ENCODE data around the gene SPATA16.

The SPATA16 gene

DNA sequence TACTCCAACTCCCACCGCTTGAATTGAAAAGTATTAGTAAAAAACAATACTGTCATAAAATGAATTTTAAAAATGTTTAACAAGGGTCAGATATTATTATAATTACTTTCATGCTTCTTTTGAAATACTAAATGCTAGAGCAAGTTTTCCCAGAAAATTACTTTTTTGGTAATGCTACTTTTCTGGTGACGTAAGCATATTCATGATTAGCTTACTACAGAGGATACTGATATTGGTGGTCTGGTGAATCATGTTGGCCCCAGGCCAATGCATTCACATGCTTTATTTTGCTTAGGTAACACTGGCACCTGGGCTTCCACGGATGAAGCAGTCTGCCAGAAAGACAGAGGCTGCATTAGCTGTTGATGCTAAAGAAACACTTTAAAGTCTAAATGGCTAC is 12.4 kb downstream of the SPATA16 start:
- no peak overlapping the region for H3K4me3 ChIP-seq (replicated peaks in 1 of 2; ENCODE audit: low read depth in 2 of 2, low read length in 2 of 2)
- TF ChIP-seq, protein P1, sequence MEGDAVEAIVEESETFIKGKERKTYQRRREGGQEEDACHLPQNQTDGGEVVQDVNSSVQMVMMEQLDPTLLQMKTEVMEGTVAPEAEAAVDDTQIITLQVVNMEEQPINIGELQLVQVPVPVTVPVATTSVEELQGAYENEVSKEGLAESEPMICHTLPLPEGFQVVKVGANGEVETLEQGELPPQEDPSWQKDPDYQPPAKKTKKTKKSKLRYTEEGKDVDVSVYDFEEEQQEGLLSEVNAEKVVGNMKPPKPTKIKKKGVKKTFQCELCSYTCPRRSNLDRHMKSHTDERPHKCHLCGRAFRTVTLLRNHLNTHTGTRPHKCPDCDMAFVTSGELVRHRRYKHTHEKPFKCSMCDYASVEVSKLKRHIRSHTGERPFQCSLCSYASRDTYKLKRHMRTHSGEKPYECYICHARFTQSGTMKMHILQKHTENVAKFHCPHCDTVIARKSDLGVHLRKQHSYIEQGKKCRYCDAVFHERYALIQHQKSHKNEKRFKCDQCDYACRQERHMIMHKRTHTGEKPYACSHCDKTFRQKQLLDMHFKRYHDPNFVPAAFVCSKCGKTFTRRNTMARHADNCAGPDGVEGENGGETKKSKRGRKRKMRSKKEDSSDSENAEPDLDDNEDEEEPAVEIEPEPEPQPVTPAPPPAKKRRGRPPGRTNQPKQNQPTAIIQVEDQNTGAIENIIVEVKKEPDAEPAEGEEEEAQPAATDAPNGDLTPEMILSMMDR (IDR thresholded peaks at IDR 0.05; ENCODE audit: low read depth, low read length), result no peak
- DNase-seq (ENCODE audit: low read depth in 2 of 2), result no peak

DNA sequence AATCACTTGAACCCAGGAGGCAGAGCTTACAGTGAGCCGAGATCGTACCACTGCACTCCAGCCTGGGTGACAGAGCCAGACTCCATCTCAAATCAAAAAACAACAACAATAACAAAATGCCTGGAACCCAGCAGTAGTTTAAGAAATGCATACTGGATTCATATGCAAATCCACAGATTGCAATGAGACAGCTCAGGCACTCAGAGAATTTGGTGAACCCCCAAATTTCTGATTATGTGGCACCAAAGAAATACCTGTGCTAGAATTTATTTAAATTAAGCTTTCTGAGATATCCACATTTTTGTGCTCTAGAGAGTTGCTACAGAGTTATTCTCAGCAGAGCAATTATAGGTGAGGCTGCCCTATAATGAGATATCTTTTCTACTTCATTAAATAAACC is 29.7 kb downstream of the SPATA16 start:
- DNase-seq (ENCODE audit: low read depth in 2 of 2), result no peak
- H3K4me3 ChIP-seq (replicated peaks in 1 of 2; ENCODE audit: low read depth in 2 of 2, low read length in 2 of 2), result no peak overlapping the region
- TF ChIP-seq, protein P1 (IDR thresholded peaks at IDR 0.05; ENCODE audit: low read depth, low read length), result no peak

DNA sequence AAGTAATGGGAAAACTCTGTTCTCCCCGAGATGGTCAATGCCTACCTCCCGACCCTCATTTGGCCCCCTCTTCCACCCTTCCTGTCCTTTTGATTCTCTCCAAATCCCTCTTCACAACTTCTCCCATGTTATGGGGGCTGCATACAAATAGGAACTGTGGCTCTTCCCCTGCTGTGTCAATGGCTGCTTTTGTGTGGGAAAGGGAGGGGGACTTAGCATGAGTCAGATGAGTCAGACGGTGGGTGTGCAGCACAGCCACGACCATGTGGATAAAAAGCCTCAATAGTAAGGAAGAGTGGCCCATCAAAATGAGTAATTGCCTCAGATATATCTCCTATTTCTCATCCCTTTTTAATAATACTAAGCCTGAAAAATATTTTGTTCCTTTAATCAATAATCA is 31.9 kb downstream of the SPATA16 start:
- DNase-seq (ENCODE audit: low read depth in 2 of 2), result no peak
- TF ChIP-seq, protein P1 (IDR thresholded peaks at IDR 0.05; ENCODE audit: low read depth, low read length), result no peak
- no peak overlapping the region for H3K4me3 ChIP-seq (replicated peaks in 1 of 2; ENCODE audit: low read depth in 2 of 2, low read length in 2 of 2)

DNA sequence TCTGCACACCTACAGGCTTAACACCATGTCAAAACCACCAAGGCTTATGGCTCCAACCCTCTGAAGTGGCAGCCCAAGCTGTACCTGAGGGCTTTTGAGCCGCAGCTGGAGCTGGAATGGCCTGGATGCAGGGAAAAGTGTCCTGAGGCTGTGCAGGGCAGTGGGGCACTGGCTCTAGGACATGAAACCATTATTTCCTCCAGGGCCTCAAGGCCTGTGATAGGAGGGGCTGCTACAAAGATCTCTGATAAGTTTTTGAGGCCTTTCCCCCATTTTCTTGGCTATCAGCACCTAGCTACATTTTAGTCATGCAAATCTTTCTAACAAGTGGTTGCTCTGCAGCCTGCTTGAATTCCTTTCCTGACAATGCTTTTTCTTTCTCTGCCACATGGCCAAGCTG is 37.6 kb downstream of the SPATA16 start:
- H3K4me3 ChIP-seq (replicated peaks in 1 of 2; ENCODE audit: low read depth in 2 of 2, low read length in 2 of 2), result no peak overlapping the region
- no peak for DNase-seq (ENCODE audit: low read depth in 2 of 2)
- TF ChIP-seq, protein P1 (IDR thresholded peaks at IDR 0.05; ENCODE audit: low read depth, low read length), result no peak

DNA sequence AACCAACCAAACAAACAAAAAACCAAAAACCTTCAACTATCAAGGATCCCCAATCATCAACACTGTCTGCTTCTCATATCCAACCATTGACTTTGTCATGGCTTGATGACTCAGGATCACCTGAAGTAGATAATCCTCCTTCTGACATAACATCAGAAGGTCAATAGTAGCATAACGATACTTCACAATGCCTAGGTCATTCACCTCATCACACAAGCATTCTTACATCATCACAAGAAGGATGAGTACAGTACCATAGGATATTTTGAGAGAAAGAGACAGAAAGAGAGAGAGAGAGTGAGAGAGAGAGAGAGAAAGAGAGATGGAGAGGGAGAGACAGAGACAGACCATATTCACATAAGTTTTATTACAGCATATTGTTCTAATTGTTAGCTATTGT is 42.1 kb downstream of the SPATA16 start:
- no peak for DNase-seq (ENCODE audit: low read depth in 2 of 2)
- no peak overlapping the region for H3K4me3 ChIP-seq (replicated peaks in 1 of 2; ENCODE audit: low read depth in 2 of 2, low read length in 2 of 2)
- TF ChIP-seq, protein P1 (IDR thresholded peaks at IDR 0.05; ENCODE audit: low read depth, low read length), result no peak

DNA sequence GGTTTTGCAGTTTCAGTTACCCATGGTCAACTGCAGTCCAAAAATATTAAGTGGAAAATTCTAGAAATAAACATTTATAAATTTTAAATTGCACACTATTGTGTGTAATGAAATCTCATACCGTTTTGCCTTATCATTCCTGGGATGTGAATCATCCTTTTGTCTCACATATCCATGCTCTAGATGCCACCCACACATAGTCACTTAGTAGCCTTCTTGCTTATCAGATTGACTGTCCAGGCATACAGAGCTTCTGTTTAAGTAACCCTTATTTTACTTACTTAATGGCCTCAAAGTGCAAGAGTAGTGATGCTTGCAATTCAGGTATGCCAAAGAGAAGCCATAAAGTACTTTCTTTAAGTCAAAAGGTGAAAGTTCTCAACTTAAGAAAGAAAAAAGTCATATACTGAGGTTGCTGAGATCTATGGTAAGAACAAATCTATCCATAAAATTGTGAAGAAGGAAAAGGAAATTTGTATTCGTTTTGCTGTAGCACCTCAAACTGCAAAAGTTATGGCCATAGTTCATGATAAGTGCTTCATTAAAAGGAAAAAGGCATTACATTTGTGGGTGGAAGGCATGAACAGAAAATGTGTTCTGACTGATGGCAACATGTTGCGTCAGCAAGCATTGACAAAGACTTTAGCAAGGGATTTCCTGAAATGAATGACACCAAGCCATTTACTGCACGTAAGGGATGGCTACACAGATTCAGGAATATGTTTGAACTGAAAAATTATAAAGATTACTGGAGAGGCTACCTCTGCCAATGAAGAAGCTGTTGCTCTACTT is 43.8 kb downstream of the SPATA16 start:
- no peak overlapping the region for H3K4me3 ChIP-seq (replicated peaks in 1 of 2; ENCODE audit: low read depth in 2 of 2, low read length in 2 of 2)
- TF ChIP-seq, protein P1 (IDR thresholded peaks at IDR 0.05; ENCODE audit: low read depth, low read length), result no peak
- peak; percentile 3 to 20 for DNase-seq (ENCODE audit: low read depth in 2 of 2)

DNA sequence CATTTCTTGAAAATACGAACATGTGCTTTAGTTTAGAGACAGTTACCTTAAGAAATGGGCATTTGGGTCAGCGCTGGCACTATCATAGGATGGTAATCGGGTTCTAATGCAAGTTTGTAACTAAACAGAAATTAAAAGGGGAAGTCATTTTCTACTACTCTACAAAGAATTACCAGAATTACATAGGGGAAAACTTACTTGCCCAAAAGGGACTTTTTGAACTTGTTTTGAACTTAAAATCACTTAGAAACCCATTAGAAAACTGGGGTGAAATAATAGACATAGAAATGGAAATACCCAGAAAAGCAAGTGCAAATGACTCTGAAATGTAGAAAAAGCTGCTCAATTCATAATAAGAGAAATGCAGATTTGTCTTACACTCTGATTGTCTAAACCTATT is 44.9 kb downstream of the SPATA16 start:
- H3K4me3 ChIP-seq (replicated peaks in 1 of 2; ENCODE audit: low read depth in 2 of 2, low read length in 2 of 2), result no peak overlapping the region
- TF ChIP-seq, protein P1 (IDR thresholded peaks at IDR 0.05; ENCODE audit: low read depth, low read length), result no peak
- no peak for DNase-seq (ENCODE audit: low read depth in 2 of 2)
